AG20443 (cell line): ENCODE results near the gene STX12.
"Not testable (repeated sequence)": the region's sequence is repeated elsewhere in the genome, so short reads cannot be mapped to it uniquely, and the experiment has no call there.

Source experiments
- DNase-seq: peaks from one replicate; pipeline ENCODE4 v3.0.0; 2012; ENCODE audit warnings: low spot score, mixed read lengths

STX12 gene

GRCh38 chr1:27868932-27869718 is 96.1 kb downstream of the STX12 start:
- no peak for DNase-seq

- no peak for DNase-seq
These were observed 96.7 kb downstream of the STX12 start for GRCh38 chr1:27869719-27870085.

GRCh38 chr1:27871076-27871475 is 98.1 kb downstream of the STX12 start:
- not testable (repeated sequence) for DNase-seq

- peak; percentile 94 for DNase-seq
These were observed 99.2 kb downstream of the STX12 start, which contains the start of gene THEMIS2 for GRCh38 chr1:27872059-27872801. Gene THEMIS2 (plus strand): TSS chr1:27872544. CDS start chr1:27872572, 28 bp downstream.

GRCh38 chr1:27872802-27873551 is 100.0 kb downstream of the STX12 start:
- DNase-seq = peak; percentile 28

GRCh38 chr1:27873671-27874384 is 100.8 kb downstream of the STX12 start:
- DNase-seq = no peak
